Measurements from ENCODE around the gene GORASP1. TPM values are rescaled to one million over a fixed set of nuclear protein-coding genes. Genes with fewer than 3 reads are reported as not detected.
A peak's percentile ranks its signal among the peaks of the same experiment; 100 is the strongest.

GORASP1 gene
- polyA plus RNA-seq, 1 donor from 2014 or later, result 55.6 TPM

DNA sequence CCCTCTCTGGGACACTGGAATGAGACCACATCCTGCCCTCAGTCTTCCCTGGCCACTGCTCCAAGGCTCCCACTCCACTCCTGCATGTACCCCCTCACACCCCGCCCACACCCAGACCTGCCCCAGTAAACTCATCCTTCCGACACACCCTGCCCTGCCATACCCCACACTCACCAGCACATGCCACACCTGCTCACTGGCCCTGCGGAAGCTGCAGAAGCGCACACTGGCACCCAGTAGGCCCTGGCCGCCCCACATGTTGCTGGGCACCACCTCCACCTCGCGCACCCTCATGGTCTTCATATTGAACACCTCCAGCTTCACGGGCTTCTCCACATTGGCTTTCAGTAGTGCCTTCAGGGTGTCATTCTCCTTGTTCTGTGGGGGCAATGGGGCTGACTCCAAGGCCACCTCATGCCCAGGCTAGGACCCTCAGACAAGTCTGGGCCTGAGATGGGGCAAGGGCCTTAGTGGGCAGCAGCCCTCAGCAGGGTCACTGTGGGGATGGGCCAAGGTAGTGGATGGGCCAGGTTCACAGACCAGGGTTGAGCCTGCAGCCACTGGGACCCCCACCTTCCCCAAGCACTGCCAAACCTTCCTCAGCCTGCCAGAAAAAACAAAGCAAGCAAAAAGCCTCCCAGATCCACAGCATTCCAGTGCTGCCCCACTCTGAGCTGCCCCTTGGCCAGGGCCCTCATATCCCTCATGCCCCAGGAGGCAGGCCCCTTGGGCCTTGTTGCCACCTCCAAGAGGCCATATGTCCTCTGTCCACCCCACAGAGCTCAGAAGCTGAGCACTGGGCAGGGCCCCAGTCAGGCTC lies 4.7 kb downstream of the GORASP1 start:
- peaks cover 21% of the 10 kb centered on the region for H3K79me2 ChIP-seq (replicated peaks; ENCODE audit: insufficient read depth, low read length)
- H3K27ac ChIP-seq (ENCODE audit: low read length), result no peak overlapping the region
- no peak overlapping the region for H3K9ac ChIP-seq (ENCODE audit: low read length)
- no peaks in the 10 kb centered on the region for H3K27me3 ChIP-seq (ENCODE audit: insufficient read depth, low read depth, low read length)
- no peak overlapping the region for H3K4me2 ChIP-seq (ENCODE audit: low read length)
- no peak overlapping the region for H3K4me3 ChIP-seq (ENCODE audit: low read length)
- no peaks in the 10 kb centered on the region for H3K9me2 ChIP-seq (ENCODE audit: insufficient read depth, low read length)
- peaks cover 4% of the 10 kb centered on the region for H3F3A ChIP-seq (ENCODE audit: insufficient read depth, low read length, poor library complexity, severe bottlenecking)
- TF ChIP-seq MXI1 (conservative IDR thresholded peaks at IDR 0.05; ENCODE audit: poor library complexity, severe bottlenecking) (no peak), SMC3 (conservative IDR thresholded peaks at IDR 0.05; ENCODE audit: poor library complexity) (no peak), TAF1 (IDR thresholded peaks at IDR 0.05; ENCODE audit: low read depth) (no peak), POLR2AphosphoS5 (IDR thresholded peaks at IDR 0.05) (no peak), RAD21 (conservative IDR thresholded peaks at IDR 0.05) (no peak), EZH2 (IDR thresholded peaks at IDR 0.05; ENCODE audit: borderline replicate concordance, insufficient read depth, low read length, poor library complexity, severe bottlenecking) (no peak), EP300 (conservative IDR thresholded peaks at IDR 0.05; ENCODE audit: poor library complexity, severe bottlenecking) (no peak)
- TF ChIP-seq, protein P1, sequence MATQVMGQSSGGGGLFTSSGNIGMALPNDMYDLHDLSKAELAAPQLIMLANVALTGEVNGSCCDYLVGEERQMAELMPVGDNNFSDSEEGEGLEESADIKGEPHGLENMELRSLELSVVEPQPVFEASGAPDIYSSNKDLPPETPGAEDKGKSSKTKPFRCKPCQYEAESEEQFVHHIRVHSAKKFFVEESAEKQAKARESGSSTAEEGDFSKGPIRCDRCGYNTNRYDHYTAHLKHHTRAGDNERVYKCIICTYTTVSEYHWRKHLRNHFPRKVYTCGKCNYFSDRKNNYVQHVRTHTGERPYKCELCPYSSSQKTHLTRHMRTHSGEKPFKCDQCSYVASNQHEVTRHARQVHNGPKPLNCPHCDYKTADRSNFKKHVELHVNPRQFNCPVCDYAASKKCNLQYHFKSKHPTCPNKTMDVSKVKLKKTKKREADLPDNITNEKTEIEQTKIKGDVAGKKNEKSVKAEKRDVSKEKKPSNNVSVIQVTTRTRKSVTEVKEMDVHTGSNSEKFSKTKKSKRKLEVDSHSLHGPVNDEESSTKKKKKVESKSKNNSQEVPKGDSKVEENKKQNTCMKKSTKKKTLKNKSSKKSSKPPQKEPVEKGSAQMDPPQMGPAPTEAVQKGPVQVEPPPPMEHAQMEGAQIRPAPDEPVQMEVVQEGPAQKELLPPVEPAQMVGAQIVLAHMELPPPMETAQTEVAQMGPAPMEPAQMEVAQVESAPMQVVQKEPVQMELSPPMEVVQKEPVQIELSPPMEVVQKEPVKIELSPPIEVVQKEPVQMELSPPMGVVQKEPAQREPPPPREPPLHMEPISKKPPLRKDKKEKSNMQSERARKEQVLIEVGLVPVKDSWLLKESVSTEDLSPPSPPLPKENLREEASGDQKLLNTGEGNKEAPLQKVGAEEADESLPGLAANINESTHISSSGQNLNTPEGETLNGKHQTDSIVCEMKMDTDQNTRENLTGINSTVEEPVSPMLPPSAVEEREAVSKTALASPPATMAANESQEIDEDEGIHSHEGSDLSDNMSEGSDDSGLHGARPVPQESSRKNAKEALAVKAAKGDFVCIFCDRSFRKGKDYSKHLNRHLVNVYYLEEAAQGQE (IDR thresholded peaks at IDR 0.05; ENCODE audit: borderline replicate concordance), result no peak
- TF ChIP-seq, protein P2, sequence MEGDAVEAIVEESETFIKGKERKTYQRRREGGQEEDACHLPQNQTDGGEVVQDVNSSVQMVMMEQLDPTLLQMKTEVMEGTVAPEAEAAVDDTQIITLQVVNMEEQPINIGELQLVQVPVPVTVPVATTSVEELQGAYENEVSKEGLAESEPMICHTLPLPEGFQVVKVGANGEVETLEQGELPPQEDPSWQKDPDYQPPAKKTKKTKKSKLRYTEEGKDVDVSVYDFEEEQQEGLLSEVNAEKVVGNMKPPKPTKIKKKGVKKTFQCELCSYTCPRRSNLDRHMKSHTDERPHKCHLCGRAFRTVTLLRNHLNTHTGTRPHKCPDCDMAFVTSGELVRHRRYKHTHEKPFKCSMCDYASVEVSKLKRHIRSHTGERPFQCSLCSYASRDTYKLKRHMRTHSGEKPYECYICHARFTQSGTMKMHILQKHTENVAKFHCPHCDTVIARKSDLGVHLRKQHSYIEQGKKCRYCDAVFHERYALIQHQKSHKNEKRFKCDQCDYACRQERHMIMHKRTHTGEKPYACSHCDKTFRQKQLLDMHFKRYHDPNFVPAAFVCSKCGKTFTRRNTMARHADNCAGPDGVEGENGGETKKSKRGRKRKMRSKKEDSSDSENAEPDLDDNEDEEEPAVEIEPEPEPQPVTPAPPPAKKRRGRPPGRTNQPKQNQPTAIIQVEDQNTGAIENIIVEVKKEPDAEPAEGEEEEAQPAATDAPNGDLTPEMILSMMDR (IDR thresholded peaks at IDR 0.05; ENCODE audit: poor library complexity, severe bottlenecking), result no peak
- no peaks in the 10 kb centered on the region for H4K20me1 ChIP-seq (ENCODE audit: insufficient read depth)
- H3K9me3 ChIP-seq (ENCODE audit: low read length), result no peaks in the 10 kb centered on the region
- H3K36me3 ChIP-seq (ENCODE audit: insufficient read depth, low read length), result peaks cover 5% of the 10 kb centered on the region
- H2AFZ ChIP-seq (ENCODE audit: low read depth, low read length), result no peak overlapping the region

DNA sequence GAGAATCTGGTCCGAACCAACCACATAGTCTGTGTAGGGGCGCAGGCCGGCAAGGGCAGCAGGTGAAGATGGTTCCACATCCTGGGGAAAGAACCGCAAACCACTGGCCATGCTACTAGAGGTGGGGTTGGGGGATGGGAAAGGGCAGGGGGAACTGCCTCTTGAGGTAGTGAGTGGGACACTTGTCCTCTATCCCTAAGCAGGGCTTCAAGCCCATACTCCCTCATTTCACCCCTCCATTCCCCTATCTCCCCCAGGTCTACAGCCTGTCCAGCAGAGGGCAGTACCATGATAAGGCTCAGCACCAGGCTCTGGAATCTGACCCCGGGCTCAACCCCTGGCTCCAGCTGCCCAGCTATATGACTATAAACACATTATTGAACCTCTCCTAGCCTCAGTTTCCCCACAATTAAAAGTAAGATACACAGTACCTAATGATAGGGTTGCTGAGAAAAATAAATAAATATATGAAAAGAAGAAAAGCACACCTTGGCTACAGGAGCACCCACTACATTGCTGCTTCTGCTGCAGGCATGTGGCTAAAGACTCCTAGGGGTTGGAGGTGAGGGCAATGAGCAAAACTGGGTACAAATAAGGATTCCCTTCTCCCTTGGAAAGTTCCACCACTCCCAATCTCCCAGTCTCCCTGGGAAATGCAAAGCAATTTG lies 6.3 kb downstream of the GORASP1 start:
- no peaks in the 10 kb centered on the region for H3K27me3 ChIP-seq (ENCODE audit: insufficient read depth, low read depth, low read length)
- no peak overlapping the region for H3K4me2 ChIP-seq (ENCODE audit: low read length)
- H3F3A ChIP-seq (ENCODE audit: insufficient read depth, low read length, poor library complexity, severe bottlenecking), result peaks cover 2% of the 10 kb centered on the region
- no peaks in the 10 kb centered on the region for H4K20me1 ChIP-seq (ENCODE audit: insufficient read depth)
- peaks cover 15% of the 10 kb centered on the region for H3K36me3 ChIP-seq (ENCODE audit: insufficient read depth, low read length)
- peaks cover 21% of the 10 kb centered on the region for H3K79me2 ChIP-seq (replicated peaks; ENCODE audit: insufficient read depth, low read length)
- TF ChIP-seq RAD21 (conservative IDR thresholded peaks at IDR 0.05) (no peak), SMC3 (conservative IDR thresholded peaks at IDR 0.05; ENCODE audit: poor library complexity) (peak; percentile 18)
- TF ChIP-seq, protein P1 (IDR thresholded peaks at IDR 0.05; ENCODE audit: borderline replicate concordance), result no peak
- TF ChIP-seq, protein P2 (IDR thresholded peaks at IDR 0.05; ENCODE audit: poor library complexity, severe bottlenecking), result no peak
- no peaks in the 10 kb centered on the region for H3K9me3 ChIP-seq (ENCODE audit: low read length)
- H3K4me3 ChIP-seq (ENCODE audit: low read length), result no peak overlapping the region
- H3K9ac ChIP-seq (ENCODE audit: low read length), result no peak overlapping the region
- H2AFZ ChIP-seq (ENCODE audit: low read depth, low read length), result no peak overlapping the region
- H3K9me2 ChIP-seq (ENCODE audit: insufficient read depth, low read length), result no peaks in the 10 kb centered on the region
- no peak overlapping the region for H3K27ac ChIP-seq (ENCODE audit: low read length)
